Liver (tissue), 3 donors: ENCODE results near the gene ALG6.

ENCODE experiments used
- ATF3 ChIP-seq: IDR thresholded peaks from 2 replicates; pipeline ENCODE4 v1.6.1; 2016; ENCODE audit warnings: antibody characterized with exemption
- CTCF ChIP-seq: fragments of 150-350 bp; IDR thresholded peaks from 2 replicates; pipeline ENCODE4 v1.5.1; 2017; ENCODE audit warnings: improper control_type of control experiment, low read depth, low read length; ENCODE audit not compliant: missing input control
- RAD21 ChIP-seq, 2 donors: IDR thresholded peaks; 2 replicates each; pipeline ENCODE4 v1.6.1; 2016; ENCODE audit warnings: antibody characterized with exemption in 2 of 2, mild to moderate bottlenecking in 2 of 2
- REST ChIP-seq: IDR thresholded peaks from 2 replicates; pipeline ENCODE4 v1.6.1; 2016; ENCODE audit warnings: antibody characterized with exemption, mild to moderate bottlenecking
- TAF1 ChIP-seq: conservative IDR thresholded peaks from 2 replicates; pipeline ENCODE4 v1.6.1; 2016; ENCODE audit warnings: antibody characterized with exemption, mild to moderate bottlenecking
- YY1 ChIP-seq: IDR thresholded peaks from 2 replicates; pipeline ENCODE4 v1.6.1; 2016; ENCODE audit warnings: antibody characterized with exemption, mild to moderate bottlenecking
- donor health status: healthy.
- donor health status: healthy.

- no peak for TF ChIP-seq CTCF
- no peak for TF ChIP-seq RAD21 (IDR thresholded peaks at IDR 0.05)
- TF ChIP-seq YY1, result no peak
- TF ChIP-seq REST, result no peak
- TF ChIP-seq TAF1, result no peak
- TF ChIP-seq ATF3, result no peak
These were observed 98.8 kb downstream of the ALG6 start for GRCh38 chr1:63466181-63466580.
